NCI-H510A (cell line): ENCODE measurements around the gene CYP21A2.
"Not testable (repeated sequence)": the region's sequence is repeated elsewhere in the genome, so short reads cannot be mapped to it uniquely, and the experiment has no call there.

Experiments
- DNase-seq: peaks from one replicate; lab custom pipeline; 2025; lab: John Stamatoyannopoulos, UW

CYP21A2 gene

DNA sequence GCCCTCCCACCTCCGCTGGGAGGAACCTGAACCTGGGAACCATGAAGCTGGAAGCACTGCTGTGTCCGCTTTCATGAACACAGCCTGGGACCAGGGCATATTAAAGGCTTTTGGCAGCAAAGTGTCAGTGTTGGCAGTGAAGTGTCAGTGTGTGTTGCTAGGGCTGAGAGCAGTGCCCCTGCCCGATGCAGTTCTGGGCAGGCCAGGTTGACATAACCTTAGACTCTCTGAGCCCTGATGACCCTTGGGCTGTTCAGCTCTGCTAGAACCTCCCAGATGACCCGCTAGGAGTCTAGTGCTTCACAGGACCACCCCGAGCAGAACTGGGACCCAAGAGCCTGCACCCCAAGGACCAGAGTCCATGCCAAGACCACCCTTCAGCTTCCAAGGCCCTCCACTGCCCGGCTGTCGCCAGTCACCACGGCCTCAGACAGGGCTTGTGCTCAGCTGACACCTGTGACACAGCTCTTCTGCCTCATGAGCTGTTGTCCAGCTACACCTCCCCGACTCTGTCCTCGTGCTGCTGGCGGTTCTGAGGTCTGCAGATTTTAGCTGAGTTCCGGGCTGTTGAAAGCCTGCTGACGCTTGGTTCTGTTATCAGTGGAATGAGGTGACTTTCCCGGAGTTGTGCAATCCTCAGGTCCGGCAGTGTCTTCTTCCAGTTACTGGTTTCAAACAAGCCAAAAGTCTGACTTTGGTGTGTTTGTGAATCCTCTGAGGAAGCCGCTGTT is 2.8 kb upstream of the CYP21A2 start:
- DNase-seq: not testable (repeated sequence)

DNA sequence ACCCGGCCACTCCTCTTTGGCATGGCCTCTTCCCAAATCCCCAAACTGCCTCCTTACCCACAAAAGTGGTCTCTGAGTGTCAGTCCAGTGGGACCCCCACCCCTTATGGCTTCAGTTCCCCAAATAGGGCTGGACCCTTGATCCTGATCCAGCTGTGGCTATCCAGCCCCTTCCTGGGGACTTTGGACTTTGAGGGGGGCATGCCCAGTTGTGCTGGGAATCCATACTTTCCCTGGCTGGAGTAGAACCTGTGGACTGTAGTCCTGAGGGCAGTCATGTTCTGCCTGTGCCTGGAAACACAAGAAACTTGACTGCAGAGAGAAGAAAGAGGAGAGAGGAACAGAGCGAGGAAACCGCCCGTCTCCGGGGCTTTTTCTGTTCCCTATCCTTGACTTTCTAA is 1.1 kb upstream of the CYP21A2 start:
- DNase-seq: not testable (repeated sequence)

DNA sequence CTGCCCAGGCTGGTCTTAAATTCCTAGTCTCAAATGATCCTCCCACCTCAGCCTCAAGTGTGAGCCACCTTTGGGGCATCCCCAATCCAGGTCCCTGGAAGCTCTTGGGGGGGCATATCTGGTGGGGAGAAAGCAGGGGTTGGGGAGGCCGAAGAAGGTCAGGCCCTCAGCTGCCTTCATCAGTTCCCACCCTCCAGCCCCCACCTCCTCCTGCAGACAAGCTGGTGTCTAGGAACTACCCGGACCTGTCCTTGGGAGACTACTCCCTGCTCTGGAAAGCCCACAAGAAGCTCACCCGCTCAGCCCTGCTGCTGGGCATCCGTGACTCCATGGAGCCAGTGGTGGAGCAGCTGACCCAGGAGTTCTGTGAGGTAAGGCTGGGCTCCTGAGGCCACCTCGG is 663 bp downstream of the CYP21A2 start:
- DNase-seq: not testable (repeated sequence)

DNA sequence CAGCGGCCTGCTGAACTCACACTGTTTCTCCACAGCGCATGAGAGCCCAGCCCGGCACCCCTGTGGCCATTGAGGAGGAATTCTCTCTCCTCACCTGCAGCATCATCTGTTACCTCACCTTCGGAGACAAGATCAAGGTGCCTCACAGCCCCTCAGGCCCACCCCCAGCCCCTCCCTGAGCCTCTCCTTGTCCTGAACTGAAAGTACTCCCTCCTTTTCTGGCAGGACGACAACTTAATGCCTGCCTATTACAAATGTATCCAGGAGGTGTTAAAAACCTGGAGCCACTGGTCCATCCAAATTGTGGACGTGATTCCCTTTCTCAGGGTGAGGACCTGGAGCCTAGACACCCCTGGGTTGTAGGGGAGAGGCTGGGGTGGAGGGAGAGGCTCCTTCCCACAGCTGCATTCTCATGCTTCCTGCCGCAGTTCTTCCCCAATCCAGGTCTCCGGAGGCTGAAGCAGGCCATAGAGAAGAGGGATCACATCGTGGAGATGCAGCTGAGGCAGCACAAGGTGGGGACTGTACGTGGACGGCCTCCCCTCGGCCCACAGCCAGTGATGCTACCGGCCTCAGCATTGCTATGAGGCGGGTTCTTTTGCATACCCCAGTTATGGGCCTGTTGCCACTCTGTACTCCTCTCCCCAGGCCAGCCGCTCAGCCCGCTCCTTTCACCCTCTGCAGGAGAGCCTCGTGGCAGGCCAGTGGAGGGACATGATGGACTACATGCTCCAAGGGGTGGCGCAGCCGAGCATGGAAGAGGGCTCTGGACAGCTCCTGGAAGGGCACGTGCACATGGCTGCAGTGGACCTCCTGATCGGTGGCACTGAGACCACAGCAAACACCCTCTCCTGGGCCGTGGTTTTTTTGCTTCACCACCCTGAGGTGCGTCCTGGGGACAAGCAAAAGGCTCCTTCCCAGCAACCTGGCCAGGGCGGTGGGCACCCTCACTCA is 1.4 kb downstream of the CYP21A2 start:
- not testable (repeated sequence) for DNase-seq

DNA sequence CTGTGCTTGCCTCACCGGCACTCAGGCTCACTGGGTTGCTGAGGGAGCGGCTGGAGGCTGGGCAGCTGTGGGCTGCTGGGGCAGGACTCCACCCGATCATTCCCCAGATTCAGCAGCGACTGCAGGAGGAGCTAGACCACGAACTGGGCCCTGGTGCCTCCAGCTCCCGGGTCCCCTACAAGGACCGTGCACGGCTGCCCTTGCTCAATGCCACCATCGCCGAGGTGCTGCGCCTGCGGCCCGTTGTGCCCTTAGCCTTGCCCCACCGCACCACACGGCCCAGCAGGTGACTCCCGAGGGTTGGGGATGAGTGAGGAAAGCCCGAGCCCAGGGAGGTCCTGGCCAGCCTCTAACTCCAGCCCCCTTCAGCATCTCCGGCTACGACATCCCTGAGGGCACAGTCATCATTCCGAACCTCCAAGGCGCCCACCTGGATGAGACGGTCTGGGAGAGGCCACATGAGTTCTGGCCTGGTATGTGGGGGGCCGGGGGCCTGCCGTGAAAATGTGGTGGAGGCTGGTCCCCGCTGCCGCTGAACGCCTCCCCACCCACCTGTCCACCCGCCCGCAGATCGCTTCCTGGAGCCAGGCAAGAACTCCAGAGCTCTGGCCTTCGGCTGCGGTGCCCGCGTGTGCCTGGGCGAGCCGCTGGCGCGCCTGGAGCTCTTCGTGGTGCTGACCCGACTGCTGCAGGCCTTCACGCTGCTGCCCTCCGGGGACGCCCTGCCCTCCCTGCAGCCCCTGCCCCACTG is 2.3 kb downstream of the CYP21A2 start:
- DNase-seq: not testable (repeated sequence)

DNA sequence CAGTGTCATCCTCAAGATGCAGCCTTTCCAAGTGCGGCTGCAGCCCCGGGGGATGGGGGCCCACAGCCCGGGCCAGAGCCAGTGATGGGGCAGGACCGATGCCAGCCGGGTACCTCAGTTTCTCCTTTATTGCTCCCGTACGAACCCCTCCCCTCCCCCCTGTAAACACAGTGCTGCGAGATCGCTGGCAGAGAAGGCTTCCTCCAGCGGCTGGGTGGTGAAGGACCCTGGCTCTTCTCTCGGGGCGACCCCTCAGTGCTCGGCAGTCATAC is 2.8 kb downstream of the CYP21A2 start:
- not testable (repeated sequence) for DNase-seq

DNA sequence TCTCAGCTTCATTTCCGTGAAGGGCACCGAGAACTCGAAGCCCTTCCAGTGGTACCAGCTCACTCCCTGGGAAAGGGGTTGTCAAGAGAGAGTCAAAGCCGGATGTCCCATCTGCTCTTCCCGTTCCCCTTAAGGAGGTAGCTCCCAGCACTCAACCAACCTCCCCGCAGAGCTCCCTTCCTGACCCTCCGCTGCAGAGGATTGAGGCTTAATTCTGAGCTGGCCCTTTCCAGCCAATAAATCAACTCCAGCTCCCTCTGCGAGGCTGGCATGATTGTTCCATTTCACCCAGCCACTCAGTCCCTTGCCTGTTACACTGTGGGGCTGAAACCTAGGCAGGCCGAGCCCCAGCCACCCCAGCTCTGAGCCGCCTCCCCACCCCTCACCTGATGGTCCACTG is 3.2 kb downstream of the CYP21A2 start:
- not testable (repeated sequence) for DNase-seq

DNA sequence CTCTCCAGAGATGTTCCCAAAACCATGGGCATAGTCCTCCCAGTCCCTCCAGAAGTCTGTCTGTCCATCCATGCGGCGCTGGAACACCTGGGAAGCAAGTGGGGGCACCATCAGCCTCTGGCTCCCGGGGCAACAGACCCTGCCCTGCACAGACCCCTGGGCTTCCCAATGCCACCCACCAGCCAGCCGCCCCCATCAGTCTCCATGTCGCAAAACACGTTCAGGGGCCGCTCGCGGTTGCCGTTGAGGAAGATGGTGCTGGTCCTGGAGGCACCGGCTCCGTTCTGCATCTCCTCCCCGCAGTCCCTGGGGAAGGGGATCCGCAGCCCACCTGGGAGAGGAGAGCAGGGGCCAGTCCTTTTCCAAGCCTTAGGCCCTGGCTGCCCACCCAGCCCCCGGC is 4.1 kb downstream of the CYP21A2 start:
- not testable (repeated sequence) for DNase-seq

DNA sequence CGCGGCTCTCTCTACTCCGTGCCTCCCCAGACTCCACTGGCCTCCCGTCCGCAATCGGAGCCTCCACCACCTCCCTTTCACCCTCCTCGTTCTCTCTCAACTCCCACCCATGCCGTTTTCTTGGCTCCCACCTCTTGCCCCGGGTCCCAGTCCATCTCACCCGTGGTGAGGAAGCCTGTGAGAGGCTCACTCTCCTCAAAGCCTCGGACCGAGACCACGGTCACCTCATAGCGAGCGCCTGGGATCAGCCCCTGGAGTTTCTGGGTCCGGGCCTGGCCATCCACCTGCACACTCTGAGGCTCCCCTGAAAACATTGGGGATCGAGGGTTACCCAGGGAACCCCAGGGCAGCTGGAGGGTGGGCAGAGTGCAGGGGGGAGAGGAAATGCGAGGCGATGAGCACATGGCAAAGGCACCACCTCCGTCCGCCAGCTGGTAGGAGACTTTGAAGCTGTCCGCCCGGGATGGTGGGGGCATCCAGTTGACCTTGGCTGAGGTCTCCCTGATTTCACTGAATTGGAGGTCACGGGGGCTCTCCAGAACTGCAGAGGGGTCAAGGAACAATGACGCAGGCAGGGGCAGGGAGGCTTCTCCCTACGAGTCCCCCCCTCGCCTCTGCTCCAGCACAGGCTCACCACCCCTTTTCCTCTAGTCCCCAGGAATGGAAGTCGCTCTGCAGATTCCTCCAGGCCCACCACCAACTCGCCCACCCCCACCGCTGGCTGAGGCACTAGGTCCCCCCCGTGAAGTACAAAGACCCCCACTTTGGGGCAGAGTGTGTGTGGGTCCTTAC is 5.6 kb downstream of the CYP21A2 start:
- not testable (repeated sequence) for DNase-seq

DNA sequence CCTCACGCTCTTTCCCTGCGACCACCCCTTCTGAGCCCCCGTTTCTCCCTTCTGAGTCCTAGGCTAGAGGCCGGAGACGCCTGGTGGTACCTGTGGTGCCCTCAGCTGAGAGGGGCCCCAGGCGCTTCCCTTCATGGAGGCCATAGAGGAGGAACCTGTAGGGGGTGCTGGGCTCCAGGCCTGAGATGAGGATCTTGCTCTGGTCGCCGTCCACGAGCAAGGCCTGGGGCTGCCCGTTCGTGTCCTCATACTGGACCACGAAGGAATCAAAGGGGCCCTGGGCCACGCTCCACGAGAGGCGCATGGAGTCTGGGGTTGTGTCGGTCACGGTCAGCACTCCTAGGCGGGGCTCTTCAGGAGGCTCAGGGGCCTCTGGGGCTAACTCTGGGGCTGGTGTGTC is 6.7 kb downstream of the CYP21A2 start:
- not testable (repeated sequence) for DNase-seq

DNA sequence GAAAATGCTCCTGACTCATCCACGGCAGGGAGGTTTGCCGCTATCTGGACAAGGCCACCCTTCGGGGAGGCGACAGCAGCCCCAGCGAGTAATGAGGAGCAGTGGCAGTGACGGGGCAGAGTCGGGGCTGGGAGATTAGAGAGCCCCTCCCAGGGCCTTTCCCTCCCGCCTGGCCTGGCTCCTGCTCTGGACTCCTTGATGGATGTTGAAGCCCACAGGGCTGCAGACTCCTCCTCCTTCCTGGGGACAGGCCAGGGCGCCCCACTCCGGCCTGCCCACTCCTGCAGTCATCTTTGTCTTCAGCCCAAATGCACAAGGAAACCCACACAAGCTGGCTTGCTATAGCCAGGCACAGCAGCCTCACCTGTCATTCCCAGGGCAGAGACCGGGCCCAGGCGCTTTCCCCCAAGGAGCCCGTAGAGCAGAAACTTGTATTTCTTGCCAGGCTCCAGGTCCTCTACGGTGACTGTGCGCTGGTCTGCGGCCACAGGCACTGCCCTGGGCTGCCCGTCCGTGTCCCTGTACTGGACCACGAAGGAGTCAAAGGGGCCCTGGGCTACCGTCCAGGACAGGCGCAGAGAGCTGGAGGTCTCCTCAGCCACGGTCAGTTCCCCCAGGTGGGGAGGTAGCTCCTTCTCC is 7.7 kb downstream of the CYP21A2 start:
- no peak for DNase-seq

DNA sequence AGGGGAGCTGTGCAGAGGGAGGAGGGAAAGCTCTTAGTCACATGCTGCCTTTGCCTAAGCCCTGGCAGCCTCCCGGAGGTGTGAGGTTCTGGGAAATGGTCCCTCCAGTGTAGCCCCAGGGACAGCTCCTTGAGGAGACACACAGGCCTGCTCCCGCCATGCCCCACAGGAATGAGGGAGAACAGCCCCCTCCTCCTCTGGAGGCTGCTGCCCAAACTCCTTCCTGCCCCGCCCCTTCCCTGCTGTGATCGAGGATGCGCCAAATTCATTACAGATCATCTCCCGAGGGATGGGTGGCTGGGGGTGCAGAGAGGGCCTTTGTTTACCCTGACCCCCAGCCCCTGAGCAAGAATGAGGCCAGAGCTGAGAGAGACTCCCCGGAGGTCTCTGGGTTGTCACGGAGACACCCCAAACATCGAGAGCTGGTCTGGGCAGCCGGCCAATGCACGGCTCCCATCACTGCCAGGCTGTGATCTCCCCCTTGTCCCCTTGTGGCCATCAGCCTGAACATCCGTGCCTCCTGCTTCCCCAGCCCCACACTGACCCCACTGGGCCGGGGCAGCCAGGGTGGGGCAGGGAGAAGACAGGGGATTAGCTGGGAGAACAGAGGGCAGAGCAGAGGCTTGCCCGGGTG is 8.4 kb downstream of the CYP21A2 start:
- no peak for DNase-seq

DNA sequence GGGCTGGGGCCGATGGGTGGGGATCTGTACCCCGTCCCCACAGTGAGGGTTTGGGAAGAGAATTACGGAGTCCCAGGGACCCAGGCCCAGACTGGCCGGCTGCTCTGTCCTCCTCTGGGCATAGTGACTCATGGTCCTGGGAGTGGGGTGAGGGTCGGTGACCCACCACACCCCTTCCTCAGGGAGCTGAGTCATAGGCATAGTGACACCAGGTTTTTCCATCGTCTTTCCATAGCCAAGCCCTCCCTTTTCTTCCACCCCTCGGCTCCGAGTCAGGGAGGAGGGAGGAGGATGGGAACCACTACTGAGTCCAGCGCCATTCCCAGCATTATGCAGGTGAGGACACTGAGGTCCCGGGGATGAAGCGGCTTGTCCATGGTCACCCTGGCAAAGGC is 8.9 kb downstream of the CYP21A2 start:
- DNase-seq: no peak

DNA sequence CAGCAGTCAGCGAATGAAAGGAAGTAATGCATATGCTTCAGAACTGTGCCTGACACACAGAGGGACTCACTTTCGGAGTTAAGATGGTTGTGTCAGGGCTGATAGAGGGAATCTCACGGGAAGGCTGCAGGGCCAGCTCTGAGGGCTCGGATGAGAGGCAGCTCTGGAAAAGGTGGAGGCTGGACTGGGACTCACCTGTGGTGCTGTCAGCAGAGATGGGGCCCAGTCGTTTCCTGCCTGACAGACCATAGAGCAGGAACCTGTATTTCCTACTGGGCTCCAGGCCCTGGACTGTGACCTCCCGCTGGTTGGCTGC is 9.3 kb downstream of the CYP21A2 start:
- no peak for DNase-seq

DNA sequence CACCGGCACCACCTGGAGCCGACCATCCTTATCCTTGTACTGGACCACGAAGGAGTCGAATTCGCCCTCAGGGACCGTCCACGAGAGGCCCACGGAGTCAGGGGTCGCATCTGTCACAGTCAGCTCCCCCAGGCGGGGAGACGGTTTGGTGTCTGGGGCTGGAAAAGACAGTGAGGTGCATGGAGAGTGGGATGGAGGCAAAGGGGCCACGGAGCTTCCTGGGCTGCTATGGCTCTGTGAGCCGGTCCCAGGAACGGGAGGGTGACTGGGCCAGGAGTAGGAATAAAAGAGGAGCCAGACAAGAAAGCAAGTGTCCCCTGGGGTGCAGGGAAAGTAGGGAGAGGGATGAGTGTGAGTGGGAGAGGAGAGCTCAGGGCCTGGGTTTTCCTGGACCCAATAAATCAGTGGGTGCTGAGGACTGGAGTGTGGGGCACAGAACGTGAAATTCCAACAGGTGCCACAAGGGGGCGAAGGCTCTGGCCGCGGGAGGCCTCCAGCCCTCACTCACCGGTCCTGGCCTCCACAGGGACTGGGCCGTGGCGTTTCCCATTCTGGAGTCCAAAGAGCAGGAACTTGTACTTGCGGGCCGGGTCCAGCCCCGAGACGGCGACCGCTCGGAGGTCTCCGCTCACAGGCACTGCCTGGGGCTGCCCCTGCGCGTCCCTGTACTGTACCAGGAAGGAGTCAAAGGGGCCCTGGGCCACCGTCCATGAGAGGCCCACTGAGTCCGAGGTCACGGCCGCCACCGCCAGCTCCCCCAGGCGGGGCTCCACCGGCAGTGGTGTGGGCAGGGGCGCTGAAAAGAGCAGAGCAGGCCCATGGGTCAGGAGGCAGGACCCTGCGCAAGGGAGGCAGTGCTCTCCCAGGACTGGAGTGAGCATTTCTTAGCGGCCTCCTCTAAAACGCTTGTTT is 9.9 kb downstream of the CYP21A2 start:
- no peak for DNase-seq

DNA sequence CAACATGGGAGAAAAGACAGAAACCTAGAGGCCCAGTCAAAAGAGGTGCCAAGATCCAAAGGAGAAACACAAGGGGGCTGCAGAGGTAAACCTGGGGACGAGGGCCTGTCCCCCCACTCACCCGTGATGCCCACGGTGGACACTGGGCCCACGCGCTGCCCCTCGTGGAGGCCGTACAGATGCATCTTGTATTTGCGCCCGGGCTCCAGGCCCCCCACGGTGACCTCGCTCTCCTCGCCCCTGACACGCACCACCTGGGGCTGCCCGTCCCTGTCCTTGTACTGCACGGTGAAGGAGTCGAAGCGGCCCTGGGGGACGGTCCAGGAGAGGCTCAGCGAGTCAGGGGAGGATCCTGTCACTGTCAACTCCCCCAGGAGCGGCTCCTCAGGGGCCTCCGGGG is 10.9 kb downstream of the CYP21A2 start:
- not testable (repeated sequence) for DNase-seq

DNA sequence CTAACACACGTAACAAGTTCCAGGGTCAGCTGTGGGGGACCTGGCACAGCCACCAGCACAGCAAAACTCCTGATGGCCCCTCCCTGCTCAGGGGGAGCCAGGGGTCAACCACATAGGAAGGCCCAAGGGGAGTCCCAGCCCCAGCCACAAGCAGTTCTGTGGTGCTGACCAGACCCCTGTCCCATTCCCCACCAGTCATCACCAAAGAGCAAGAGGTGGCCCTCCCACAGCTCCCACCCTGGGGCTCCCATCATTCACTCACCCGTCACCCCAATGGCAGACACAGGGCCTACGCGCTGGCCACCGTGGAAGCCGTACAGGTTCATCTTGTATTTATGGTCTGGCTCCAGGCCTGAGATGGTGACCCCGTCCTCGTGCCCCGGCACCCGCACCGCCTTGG is 11.5 kb downstream of the CYP21A2 start:
- not testable (repeated sequence) for DNase-seq

DNA sequence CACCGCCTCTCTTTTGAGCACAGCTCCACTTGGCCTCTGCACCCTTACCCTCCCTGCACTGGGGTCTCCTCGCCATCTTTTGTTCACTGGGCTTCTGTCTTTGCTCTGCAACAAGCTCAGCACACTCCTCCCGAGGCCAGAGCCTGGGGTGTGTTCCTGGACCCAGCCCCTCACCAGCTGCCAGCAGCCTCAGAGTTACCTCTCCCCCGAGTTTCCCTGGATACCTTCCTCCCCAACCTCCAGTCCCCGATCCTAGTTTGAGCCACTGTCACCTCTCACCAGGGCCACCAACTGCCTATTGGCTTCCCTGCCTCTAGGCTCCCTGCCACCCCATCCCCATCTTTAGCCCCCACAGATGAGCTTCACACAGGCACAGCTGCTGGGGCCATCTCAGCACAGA is 12.3 kb downstream of the CYP21A2 start:
- no peak for DNase-seq

DNA sequence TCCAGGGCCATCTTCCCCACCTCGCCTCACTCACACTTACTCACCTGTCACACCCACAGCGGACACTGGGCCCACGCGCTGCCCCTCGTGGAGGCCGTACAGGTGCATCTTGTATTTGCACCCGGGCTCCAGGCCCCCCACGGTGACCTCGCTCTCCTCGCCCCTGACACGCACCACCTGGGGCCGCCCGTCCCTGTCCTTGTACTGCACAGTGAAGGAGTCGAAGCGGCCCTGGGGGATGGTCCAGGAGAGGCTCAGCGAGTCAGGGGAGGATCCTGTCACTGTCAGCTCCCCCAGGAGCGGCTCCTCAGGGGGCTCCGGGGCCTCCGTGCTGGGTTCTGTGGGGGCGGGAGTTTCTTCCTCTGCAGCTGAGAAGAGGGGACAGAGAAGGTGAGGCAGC is 14.4 kb downstream of the CYP21A2 start:
- not testable (repeated sequence) for DNase-seq

DNA sequence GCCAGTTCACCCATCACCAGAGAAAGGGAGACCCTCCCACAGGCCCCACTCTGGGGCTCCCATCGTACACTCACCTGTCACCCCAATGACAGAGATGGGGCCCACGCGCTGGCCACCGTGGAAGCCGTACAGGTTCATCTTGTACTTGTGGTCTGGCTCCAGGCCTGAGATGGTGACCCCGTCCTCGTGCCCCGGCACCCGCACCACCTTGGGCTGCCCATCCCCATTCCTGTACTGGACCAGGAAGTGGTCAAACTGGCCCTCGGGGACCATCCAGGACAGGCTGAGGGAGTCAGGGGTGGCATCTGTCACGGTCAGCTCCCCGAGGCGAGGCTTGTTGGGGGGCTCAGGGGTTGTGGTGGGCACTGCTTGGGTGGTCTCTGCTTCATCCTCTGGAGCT is 15.1 kb downstream of the CYP21A2 start:
- DNase-seq: not testable (repeated sequence)
